Measurements from ENCODE around the gene KDM8.

The KDM8 gene

DNA sequence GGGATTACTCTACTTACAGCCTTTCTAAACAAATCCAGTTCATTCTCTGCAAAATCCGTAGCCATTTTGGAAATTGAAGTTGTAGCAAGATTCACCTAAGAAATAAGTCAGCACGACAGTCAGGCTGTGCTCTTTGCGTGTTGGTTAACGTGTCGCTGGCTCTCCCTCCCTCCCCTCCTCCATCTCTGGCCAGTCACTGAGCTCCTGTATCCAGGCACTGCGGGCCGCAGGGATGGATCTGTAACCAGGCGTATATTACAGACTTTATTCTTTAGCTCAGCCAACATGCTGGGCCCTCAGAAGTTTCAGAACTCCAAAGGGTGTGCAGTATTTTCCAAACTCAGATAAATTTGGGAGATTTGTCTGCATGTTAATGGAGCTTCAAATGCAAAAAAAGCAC is 30.8 kb downstream of the KDM8 start:
- CTCF ChIA-PET: interaction anchor here (0.6 to 4.4 kb wide), 21 partner anchors 8 to 254 kb away, joined by 3 to 83 read pairs (median 4); partner anchors contain the start of gene KDM8
- POLR2A ChIA-PET: no interaction called here
- H3K9me3 ChIP-seq (ENCODE audit: control insufficient read depth, insufficient read depth, low read depth, low read length): no peaks in the 10 kb centered on the region
- peaks cover 4% of the 10 kb centered on the region; the same call in 1 of the 2 replicates for H3K4me1 ChIP-seq (ENCODE audit: control insufficient read depth, insufficient read depth, low read length)
- TF ChIP-seq, protein P1, sequence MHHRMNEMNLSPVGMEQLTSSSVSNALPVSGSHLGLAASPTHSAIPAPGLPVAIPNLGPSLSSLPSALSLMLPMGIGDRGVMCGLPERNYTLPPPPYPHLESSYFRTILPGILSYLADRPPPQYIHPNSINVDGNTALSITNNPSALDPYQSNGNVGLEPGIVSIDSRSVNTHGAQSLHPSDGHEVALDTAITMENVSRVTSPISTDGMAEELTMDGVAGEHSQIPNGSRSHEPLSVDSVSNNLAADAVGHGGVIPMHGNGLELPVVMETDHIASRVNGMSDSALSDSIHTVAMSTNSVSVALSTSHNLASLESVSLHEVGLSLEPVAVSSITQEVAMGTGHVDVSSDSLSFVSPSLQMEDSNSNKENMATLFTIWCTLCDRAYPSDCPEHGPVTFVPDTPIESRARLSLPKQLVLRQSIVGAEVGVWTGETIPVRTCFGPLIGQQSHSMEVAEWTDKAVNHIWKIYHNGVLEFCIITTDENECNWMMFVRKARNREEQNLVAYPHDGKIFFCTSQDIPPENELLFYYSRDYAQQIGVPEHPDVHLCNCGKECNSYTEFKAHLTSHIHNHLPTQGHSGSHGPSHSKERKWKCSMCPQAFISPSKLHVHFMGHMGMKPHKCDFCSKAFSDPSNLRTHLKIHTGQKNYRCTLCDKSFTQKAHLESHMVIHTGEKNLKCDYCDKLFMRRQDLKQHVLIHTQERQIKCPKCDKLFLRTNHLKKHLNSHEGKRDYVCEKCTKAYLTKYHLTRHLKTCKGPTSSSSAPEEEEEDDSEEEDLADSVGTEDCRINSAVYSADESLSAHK (tag by site-specific recombination; IDR thresholded peaks at IDR 0.05): no peak
- no peak for TF ChIP-seq MZF1 (tag by site-specific recombination; IDR thresholded peaks at IDR 0.05; ENCODE audit: borderline replicate concordance)
- TF ChIP-seq, protein P2, sequence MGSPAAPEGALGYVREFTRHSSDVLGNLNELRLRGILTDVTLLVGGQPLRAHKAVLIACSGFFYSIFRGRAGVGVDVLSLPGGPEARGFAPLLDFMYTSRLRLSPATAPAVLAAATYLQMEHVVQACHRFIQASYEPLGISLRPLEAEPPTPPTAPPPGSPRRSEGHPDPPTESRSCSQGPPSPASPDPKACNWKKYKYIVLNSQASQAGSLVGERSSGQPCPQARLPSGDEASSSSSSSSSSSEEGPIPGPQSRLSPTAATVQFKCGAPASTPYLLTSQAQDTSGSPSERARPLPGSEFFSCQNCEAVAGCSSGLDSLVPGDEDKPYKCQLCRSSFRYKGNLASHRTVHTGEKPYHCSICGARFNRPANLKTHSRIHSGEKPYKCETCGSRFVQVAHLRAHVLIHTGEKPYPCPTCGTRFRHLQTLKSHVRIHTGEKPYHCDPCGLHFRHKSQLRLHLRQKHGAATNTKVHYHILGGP (tag by site-specific recombination; IDR thresholded peaks at IDR 0.05): no peak
- TF ChIP-seq, protein P3, sequence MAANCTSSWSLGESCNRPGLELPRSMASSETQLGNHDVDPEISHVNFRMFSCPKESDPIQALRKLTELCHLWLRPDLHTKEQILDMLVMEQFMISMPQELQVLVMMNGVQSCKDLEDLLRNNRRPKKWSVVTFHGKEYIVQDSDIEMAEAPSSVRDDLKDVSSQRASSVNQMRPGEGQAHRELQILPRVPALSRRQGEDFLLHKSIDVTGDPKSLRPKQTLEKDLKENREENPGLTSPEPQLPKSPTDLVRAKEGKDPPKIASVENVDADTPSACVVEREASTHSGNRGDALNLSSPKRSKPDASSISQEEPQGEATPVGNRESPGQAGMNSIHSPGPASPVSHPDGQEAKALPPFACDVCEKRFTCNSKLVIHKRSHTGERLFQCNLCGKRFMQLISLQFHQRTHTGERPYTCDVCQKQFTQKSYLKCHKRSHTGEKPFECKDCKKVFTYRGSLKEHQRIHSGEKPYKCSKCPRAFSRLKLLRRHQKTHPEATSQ (tag by site-specific recombination; IDR thresholded peaks at IDR 0.05): no peak
- TF ChIP-seq ZNF433 (tag by site-specific recombination; IDR thresholded peaks at IDR 0.05; ENCODE audit: low read depth): no peak
- no peak for TF ChIP-seq ZNF654 (tag by site-specific recombination; IDR thresholded peaks at IDR 0.05; ENCODE audit: low read depth)
- TF ChIP-seq ZNF292 (tag by site-specific recombination; IDR thresholded peaks at IDR 0.05; ENCODE audit: borderline replicate concordance, low read depth): no peak
- TF ChIP-seq, protein P4, sequence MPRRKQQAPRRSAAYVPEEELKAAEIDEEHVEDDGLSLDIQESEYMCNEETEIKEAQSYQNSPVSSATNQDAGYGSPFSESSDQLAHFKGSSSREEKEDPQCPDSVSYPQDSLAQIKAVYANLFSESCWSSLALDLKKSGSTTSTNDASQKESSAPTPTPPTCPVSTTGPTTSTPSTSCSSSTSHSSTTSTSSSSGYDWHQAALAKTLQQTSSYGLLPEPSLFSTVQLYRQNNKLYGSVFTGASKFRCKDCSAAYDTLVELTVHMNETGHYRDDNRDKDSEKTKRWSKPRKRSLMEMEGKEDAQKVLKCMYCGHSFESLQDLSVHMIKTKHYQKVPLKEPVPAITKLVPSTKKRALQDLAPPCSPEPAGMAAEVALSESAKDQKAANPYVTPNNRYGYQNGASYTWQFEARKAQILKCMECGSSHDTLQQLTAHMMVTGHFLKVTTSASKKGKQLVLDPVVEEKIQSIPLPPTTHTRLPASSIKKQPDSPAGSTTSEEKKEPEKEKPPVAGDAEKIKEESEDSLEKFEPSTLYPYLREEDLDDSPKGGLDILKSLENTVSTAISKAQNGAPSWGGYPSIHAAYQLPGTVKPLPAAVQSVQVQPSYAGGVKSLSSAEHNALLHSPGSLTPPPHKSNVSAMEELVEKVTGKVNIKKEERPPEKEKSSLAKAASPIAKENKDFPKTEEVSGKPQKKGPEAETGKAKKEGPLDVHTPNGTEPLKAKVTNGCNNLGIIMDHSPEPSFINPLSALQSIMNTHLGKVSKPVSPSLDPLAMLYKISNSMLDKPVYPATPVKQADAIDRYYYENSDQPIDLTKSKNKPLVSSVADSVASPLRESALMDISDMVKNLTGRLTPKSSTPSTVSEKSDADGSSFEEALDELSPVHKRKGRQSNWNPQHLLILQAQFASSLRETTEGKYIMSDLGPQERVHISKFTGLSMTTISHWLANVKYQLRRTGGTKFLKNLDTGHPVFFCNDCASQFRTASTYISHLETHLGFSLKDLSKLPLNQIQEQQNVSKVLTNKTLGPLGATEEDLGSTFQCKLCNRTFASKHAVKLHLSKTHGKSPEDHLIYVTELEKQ (tag by site-specific recombination; IDR thresholded peaks at IDR 0.05; ENCODE audit: borderline replicate concordance): no peak
- no peak for TF ChIP-seq ZNF701 (tag by site-specific recombination; IDR thresholded peaks at IDR 0.05)
- TF ChIP-seq, protein P5, sequence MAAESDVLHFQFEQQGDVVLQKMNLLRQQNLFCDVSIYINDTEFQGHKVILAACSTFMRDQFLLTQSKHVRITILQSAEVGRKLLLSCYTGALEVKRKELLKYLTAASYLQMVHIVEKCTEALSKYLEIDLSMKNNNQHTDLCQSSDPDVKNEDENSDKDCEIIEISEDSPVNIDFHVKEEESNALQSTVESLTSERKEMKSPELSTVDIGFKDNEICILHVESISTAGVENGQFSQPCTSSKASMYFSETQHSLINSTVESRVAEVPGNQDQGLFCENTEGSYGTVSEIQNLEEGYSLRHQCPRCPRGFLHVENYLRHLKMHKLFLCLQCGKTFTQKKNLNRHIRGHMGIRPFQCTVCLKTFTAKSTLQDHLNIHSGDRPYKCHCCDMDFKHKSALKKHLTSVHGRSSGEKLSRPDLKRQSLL (tag by site-specific recombination; IDR thresholded peaks at IDR 0.05): no peak
- TF ChIP-seq ZNF266 (tag by site-specific recombination; IDR thresholded peaks at IDR 0.05; ENCODE audit: low read depth): no peak
- TF ChIP-seq, protein P6, sequence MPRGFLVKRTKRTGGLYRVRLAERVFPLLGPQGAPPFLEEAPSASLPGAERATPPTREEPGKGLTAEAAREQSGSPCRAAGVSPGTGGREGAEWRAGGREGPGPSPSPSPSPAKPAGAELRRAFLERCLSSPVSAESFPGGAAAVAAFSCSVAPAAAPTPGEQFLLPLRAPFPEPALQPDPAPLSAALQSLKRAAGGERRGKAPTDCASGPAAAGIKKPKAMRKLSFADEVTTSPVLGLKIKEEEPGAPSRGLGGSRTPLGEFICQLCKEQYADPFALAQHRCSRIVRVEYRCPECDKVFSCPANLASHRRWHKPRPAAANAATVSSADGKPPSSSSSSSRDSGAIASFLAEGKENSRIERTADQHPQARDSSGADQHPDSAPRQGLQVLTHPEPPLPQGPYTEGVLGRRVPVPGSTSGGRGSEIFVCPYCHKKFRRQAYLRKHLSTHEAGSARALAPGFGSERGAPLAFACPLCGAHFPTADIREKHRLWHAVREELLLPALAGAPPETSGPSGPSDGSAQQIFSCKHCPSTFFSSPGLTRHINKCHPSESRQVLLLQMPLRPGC (tag by site-specific recombination; IDR thresholded peaks at IDR 0.05): no peak
- TF ChIP-seq, protein P7, sequence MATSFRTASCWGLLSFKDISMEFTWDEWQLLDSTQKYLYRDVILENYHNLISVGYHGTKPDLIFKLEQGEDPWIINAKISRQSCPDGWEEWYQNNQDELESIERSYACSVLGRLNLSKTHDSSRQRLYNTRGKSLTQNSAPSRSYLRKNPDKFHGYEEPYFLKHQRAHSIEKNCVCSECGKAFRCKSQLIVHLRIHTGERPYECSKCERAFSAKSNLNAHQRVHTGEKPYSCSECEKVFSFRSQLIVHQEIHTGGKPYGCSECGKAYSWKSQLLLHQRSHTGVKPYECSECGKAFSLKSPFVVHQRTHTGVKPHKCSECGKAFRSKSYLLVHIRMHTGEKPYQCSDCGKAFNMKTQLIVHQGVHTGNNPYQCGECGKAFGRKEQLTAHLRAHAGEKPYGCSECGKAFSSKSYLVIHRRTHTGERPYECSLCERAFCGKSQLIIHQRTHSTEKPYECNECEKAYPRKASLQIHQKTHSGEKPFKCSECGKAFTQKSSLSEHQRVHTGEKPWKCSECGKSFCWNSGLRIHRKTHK (tag by site-specific recombination; IDR thresholded peaks at IDR 0.05): no peak
- TF ChIP-seq, protein P8, sequence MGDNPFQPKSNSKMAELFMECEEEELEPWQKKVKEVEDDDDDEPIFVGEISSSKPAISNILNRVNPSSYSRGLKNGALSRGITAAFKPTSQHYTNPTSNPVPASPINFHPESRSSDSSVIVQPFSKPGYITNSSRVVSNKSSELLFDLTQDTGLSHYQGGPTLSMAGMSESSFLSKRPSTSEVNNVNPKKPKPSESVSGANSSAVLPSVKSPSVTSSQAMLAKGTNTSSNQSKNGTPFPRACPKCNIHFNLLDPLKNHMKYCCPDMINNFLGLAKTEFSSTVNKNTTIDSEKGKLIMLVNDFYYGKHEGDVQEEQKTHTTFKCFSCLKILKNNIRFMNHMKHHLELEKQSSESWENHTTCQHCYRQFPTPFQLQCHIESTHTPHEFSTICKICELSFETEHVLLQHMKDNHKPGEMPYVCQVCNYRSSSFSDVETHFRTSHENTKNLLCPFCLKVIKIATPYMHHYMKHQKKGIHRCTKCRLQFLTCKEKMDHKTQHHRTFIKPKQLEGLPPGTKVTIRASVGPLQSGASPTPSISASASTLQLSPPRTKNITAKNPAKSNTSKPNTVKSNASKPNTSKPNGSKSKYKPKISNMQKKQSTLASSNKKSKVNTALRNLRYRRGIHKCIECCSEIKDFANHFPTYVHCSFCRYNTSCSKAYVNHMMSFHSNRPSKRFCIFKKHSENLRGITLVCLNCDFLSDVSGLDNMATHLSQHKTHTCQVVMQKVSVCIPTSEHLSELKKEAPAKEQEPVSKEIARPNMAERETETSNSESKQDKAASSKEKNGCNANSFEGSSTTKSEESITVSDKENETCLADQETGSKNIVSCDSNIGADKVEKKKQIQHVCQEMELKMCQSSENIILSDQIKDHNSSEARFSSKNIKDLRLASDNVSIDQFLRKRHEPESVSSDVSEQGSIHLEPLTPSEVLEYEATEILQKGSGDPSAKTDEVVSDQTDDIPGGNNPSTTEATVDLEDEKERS (tag by site-specific recombination; IDR thresholded peaks at IDR 0.05): no peak
- TF ChIP-seq, protein P9, sequence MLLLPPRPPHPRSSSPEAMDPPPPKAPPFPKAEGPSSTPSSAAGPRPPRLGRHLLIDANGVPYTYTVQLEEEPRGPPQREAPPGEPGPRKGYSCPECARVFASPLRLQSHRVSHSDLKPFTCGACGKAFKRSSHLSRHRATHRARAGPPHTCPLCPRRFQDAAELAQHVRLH (tag by site-specific recombination; IDR thresholded peaks at IDR 0.05): no peak
- TF ChIP-seq, protein P10, sequence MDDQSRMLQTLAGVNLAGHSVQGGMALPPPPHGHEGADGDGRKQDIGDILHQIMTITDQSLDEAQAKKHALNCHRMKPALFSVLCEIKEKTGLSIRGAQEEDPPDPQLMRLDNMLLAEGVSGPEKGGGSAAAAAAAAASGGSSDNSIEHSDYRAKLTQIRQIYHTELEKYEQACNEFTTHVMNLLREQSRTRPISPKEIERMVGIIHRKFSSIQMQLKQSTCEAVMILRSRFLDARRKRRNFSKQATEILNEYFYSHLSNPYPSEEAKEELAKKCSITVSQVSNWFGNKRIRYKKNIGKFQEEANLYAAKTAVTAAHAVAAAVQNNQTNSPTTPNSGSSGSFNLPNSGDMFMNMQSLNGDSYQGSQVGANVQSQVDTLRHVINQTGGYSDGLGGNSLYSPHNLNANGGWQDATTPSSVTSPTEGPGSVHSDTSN (CRISPR knock-in tag; IDR thresholded peaks at IDR 0.05): no peak
- TF ChIP-seq ZNF350 (tag by site-specific recombination; IDR thresholded peaks at IDR 0.05): no peak
- H3K36me3 ChIP-seq (ENCODE audit: control insufficient read depth in 2 of 2, insufficient read depth in 1 of 2, low read length in 2 of 2): peaks cover 0 to 40% of the 10 kb centered on the region in 2 experiments; a peak in 1 of 3 replicates
- no peak overlapping the region for H3K4me3 ChIP-seq (ENCODE audit: low read depth, low read length)
- no peak overlapping the region for H3K27ac ChIP-seq (ENCODE audit: extremely low read depth, low read depth, low read length)
